HL-60/S4 (cell line): ENCODE measurements around the gene RIPOR3.

ENCODE experiments used
- in situ Hi-C: fragments of 300-500 bp; cut with MboI; formaldehyde crosslinking; loops from 2 replicates; pipeline ENCODE4 v1.14.3; 2022; ENCODE audit warnings: low sequenced_read_pairs

Gene RIPOR3

DNA sequence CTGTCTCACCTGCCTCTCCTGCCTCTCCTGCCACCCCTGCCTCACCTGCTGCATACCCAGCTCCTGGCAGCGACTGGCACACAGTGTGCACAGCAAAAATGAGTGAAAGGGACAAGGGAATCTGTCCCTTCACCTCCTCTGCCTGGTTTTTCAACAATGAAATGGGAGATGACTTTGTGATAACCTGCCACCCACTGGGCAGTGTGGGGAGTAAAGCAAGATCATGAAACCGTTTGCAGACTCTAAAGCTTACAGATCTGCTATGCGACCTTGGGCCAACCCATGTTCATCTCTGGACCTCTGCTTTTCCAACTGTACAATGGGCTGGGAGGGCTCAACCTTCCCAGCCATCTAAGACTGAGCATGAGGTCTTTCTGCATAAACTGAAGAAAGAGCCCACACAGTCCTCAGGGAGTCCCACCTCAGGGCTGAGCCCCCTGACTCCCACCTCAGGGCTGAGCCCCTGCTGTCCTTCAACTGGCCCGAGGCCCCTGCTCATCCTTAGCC is 81.1 kb downstream of the RIPOR3 start:
- in situ Hi-C loops, result no loop called here

DNA sequence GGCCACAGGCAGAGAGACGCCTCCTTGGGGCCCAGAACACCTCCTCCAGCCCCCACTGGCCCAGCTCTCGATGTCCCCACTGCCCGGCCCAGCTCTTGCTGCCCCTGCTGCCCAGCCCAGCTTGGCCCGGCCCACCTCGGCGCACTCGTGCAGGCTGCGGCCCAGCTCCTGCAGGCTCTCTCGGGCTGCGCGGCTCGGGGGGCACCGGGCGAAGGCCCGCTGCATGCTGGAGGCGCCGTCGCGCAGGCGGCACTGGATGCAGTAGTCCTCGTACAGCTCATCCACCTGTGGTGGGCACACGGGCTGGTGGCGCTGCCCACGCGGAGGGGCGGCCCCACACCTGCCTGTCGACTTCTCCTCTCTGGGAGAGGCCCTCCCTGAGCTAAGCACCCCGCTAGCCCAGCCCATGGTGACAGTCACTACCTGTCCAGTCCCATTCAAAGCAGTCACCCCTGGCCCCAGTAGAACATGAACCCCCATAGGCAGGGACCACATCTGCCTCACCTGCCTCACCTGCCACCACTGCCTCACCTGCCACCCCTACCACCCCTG is 81.8 kb downstream of the RIPOR3 start:
- in situ Hi-C loops, result no loop called here

DNA sequence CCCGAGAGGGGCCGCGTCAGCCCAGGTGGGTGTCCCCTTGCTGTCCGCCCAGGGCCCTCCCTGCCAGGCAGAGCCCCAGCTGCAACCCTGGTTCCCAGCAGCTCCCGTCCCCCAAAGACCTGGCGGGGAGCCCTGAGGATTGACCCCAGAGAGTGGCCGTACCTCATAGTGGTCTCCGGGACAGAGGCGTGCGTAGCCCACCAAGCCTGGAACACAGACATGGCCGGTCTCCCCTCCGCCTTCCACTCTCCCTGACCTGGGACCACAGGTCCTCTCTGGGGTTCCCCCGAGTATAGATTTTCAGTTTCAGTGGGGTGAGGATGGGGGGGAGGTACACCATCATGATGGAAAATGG is 82.6 kb downstream of the RIPOR3 start:
- in situ Hi-C loops, result no loop called here

DNA sequence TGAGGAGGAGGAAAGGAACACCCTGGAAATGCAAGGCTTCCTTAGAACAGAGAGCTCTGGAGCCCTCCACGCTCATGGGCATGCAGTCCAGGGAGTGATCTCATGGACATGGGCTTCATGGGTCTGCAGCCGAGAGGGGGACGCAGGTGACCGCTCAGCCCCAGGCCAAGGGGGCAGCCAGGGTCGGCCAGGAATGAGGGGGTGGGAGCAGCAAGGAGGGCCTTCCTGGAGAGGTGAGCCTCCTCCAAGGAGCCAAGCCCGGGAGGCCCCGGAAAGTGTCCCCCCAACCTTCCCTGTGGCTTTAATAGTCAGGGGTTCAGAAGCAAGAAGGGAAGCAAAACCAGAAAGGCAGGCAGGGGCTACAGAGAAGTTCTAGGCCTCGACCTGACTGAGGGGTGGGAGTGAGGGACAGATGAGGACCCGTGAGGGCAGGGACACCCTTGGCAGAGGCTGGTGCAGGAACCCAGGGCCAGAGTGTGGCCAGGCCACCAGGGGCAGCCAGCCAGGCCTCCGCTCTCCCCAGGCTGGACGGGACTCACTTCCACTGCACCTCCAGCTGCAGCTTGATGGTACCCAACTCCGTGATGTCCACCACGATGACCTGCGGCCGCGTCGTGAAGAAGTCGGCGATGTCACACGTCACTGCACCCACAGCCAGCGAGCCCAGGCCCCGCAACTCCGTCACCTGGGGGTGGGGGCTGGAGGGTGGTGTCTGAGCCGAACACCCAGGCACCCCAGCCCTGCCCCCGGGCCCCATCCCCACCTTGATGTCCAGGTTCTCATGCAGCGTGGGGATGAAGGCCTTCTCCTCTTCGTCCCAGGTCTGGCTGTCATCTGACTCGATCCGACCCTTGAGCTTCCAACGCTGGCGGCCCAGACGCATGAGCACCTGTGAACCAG is 83.2 kb downstream of the RIPOR3 start:
- in situ Hi-C loops, result no loop called here

DNA sequence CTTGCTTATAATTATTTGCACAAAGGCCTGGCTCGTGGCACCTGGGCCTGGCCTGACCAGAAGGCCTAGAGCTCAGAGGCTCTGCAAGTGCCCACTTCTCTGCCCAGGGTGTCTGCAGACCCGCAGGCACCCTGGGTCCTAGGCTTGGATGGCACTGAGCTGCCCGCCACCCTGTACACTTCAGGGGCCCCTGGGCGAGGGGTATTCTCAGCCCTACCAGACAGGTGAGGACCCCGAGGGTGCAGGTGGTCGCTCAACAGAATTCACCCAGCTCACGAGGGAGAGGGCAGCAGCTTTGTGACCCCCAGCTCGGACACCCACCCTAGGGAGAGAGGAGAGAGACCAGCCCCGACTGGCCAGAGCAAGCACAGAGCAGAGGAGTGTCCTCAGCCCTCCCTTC is 83.9 kb downstream of the RIPOR3 start:
- in situ Hi-C loops, result no loop called here

DNA sequence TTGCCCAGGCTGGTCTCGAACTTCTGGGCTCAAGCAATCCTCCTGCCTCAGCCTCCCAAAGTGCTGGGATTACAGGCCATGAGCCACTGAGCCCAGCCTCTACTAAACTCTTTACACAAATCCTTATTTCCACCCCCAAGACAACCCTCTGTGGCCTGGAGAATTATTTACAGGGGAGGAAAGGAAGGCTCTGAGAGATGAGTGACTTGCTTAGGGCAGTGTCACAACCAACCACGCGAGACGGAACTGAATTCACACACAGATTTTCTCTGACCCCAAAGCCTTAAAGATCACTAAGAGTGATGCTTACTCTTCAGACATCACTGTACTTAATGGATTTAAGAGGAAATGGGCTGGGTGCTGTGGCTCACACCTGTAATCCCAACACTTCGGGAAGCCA is 86.2 kb downstream of the RIPOR3 start:
- in situ Hi-C loops, result no loop called here

DNA sequence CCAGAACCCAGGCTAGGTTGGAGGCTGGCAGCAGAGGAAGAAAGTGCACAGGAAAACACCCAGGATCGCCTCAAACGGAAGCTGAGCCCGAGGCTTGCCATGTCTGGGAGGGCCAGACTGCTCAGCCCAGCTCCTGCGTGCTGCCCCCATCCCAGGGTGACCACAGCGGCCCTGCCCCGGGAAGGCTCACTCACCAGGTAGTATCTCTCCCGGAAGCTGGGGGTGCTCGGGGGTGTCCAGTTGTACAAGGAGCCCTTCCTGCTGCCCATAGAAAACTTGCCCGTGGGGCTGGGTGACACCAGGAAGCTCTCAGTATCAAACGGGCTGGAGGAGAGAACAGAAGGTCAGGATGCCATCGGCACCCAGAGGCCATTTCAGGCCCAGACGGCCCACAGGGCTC is 86.9 kb downstream of the RIPOR3 start:
- in situ Hi-C loops, result no loop called here

DNA sequence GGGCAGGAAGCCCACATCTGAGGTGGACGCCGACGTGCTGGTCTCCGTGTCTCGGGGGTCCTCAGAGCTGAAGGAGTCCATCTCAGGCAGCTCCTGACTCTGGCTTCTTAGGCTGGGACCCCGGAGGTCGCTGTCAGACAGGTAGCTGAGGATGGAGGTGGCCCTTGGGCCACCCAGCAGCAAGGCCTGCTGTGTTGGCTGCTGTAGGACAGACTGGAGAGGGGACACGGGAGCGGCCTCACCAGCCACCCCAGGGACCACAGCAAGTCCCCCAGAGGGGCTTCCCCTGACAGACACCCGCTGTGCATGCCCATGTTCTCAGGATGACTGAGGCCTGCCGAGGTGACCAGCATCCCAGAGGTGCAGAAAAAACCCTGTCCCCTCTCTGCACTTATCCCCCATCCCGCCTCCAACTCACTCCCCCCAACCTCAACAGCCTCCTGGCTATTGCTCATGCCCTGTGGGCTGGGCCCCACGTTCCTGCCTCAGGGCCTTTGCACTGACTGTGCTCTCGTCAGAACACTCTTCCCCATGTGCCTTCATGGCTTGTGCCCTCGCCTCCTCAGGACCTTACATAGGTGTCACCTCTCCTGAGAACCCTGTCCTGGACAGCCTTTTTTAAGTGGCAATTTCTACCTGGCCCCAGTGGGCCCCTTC is 88.8 kb downstream of the RIPOR3 start:
- in situ Hi-C loops, result no loop called here

DNA sequence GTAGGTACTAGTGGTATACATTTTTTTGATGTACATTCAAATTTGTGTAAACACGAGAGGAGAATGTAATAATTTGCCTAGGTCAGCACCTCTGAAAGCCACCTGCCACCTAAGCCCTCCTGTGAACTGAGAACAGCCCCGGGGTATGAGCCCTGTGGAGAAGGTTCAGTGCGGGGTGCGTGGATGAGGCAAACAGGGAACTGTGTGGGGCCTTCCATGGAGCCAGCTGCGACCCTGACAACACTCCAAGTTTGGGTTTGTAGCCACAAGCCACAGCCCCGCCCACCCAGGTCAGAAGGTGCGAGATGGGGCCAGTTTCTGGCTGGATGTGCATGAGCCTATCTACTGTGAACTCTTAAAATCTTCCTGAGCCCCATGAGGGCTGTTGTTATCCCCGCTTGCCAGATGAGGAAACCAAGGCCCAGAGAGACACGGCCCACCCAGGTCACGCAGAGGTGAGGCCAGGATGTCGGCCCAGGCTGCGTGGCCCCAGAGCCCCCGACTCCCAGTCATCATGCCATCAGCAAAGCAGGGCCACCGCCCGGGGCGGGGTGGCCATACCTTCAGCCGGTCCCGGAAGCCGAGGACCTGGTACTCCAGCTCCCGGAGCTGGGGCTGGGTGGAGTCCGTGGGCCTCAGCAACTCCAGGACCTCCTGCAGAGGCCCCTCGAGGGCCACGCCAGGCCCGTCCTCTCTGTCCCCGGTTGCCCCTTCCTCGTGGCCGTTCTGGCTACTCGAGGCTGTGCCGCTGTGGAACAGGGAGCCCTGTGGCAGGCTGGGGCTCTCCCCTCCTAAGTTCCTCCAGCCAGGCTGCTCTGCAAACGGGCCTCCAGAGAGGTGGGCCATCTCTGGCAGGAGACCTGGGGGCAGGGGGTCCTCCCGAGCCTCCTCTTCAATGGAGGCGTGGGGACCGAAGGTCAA is 89.6 kb downstream of the RIPOR3 start:
- in situ Hi-C loops, result no loop called here

DNA sequence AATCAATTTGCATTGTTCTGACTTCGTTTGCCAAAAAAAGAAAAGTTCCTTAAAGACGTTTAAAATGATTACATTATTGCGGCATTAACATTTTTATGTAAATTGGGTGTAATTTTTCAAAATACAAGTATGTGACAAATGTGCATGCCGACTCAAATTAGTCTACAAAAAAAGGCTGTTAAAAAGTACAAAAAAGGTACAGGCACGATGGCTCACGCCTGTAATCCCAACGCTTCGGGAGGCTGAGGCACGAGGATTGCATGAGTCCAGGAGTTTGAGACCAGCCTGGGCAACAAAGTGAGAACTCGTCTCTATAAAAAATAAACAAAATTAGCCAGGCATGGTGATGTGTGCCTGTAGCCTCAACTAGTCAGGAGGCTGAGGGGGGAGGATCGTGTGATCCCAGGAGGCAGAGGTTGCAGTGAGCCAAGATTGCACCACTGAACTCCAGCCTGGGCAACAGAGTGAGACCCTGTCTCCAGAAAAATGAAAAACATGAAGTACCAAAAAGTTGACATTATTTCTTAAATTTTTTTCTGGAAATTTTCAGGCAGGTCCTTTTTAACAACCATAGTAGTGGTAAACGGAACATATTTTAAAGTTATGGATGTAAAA is 91.0 kb downstream of the RIPOR3 start:
- in situ Hi-C loops, result no loop called here

DNA sequence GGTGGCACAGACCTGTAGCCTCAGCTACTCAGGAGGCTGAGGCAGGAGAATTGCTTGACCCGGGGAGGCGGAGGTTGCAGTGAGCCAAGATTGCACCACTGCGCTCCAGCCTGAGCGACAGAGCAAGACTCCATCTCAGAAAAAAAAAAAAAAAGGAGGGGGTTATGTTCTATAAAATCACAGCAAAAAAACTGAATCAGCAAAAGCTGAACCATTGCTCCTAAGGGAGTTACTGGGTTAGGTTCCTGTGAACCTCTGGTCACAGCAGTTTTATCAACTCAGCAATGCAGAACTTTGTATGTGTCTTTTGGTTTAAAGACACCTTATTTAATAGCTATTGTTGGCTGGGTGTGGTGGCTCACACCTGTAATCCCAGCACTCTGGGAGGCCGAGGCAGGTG is 92.6 kb downstream of the RIPOR3 start:
- in situ Hi-C loops, result loop anchor here (25.0 kb wide), 1 partner anchor 636 kb away; no protein-coding TSS in a partner anchor

DNA sequence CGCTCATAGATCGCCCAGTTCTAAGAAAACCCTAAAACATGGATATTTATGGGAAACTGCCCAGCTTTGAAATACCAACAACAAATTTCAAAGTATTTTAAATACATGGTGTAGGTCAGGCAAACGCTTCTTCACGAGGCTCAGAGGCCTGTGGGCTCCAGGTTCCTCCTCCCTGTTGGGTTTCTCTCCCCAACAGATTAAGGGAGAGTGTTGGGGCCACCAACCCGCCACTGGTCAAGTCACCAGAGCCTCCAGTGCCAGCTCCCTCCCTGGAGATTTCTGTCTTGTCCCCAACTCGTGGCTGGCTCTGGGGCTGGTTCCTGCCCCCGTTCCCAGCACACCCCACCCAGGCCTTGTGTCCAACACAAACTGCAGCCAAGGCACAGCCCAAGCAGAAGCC is 93.3 kb downstream of the RIPOR3 start:
- in situ Hi-C loops, result loop anchor here (25.0 kb wide), 1 partner anchor 636 kb away; no protein-coding TSS in a partner anchor

DNA sequence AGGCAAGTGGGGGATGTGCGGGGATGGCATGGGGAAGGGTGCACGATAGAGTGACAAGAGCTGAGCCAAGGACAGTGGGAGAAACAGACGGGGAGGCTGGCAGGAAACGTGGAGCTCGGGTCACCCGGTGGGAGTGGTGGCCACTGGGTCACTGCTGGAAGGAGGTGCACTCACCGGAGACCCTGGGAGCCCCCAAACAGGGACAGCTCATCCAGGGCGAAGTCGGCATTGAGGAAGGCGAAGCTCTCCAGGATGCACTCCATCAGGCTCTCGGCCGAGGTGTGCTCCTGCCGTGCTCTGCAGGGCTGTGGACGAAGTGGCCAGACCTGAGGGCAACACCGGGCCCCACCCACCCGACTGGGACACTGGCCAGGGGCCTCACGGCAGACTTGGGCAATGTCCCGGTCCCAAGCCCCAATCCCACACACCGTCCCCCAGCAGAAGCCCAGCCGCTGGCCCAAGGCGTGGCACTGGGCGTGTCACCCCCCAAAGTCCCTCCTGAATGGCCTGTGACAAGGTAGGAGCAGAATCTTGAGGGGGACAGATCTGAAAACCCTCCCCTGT is 93.9 kb downstream of the RIPOR3 start:
- in situ Hi-C loops, result loop anchor here (25.0 kb wide), 1 partner anchor 635 kb away; no protein-coding TSS in a partner anchor

DNA sequence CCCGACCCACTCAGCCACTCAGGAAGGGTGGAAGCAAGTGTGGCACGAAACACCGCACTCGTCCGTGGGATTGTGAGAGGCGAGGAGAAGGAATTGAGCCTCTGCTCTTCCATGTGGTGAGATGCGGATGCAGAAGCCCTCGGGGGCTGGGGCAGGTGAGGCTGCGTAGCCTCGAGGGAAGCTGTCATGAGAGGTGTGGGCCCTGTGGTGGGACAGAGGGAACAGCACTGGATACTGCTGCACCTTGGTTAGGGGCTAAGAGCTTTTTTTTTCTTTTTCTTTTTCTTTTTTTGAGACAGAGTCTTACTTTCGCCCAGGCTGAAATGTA is 94.7 kb downstream of the RIPOR3 start:
- in situ Hi-C loops, result loop anchor here (25.0 kb wide), 1 partner anchor 634 kb away; no protein-coding TSS in a partner anchor

DNA sequence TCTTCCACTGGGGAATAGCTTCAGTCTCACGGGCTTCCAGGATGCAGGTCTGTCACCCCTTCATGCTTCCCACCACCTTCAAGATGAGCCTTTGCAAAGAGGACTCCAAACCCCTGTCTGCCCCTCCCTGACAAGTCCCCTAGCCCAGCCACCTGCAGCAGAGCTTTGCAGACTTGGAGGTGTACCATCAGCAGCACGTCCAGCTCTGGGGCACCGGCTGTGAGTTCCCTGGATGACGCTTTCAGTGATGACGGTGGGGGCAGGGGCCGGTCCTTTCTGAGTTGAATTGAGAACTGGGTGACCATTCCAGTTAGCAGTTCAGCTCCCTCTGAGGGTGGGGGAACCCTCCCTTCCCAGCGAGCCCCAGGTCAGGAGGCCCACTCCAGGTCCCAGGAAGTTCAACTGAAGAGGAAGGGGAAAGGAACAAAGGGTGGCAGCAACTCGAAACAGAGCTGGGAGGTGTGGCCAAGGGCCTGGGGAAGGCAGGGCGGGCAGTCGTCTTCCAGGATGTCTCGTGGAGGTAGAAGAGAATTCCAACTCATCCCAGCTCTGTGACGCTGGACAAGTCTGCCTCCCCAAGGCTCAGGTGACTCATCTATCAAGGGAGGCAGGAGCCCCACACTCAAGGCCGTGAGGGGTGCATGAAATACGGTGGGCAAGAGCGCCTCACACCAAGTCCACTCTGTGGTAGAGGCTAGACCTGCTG is 95.2 kb downstream of the RIPOR3 start:
- in situ Hi-C loops, result loop anchor here (25.0 kb wide), 1 partner anchor 634 kb away; no protein-coding TSS in a partner anchor

DNA sequence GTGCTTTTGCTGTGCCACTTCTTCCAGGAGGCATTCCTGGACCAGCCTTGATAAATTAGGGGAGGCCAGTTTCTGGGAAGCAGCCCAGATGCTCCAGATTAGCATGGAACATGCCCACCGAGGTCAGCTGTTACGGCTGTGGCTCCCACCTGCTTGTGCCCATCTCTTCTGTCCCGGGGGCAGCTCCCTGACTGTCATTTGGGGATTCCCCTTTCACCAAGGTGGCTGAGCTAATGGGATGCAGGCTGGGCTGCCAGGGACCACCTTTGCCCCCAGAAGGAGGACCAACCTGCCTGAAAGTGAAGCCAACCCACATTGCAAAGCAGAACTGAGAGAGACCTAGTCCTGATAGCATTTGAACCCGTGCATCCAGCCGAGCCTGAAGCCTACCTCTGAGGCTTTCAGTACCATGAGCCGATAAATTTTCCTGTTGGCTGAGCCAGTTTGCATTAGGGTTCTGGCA is 95.9 kb downstream of the RIPOR3 start:
- in situ Hi-C loops, result loop anchor here (25.0 kb wide), 1 partner anchor 633 kb away; no protein-coding TSS in a partner anchor

DNA sequence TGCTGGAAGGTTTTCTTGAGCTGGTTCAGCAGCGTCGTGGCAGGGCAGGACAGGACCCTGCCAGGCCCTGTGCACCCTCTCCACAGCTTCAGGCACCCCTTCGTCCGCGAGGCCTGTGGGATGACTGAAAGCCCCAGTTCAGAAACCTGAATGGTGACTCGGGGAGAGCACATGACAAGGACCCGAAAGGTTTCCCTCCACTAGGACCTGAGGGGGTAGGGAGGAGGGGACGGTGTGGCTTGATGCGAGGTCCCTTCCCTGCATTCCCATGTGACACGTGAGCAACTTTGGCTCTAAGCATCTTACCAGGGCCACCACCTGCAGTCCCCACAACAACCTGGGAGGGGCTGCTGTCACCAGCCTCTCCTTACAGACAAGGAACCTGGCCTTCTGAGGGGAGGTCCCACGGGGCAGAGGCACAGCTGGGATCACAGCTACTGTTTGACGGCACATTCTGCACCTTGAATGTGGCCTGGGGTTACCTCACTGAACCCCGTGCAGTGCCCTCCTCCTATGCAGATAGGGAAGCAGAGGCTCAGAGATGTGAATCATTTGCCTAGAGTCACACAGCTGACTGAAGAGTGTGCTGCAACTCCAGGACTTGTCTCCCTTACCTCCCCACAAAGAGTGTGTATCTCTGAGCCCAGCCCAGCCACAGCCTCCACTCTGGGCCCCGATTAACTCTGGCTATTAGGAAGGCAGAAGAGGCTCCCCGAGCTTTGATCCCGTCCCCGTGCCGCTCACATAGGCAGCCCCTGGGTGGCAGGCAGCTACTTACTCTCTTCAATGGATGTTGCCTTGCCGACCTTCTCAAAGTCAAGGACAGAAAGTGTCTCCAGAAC is 96.5 kb downstream of the RIPOR3 start:
- in situ Hi-C loops, result loop anchor here (25.0 kb wide), 1 partner anchor 633 kb away; no protein-coding TSS in a partner anchor

DNA sequence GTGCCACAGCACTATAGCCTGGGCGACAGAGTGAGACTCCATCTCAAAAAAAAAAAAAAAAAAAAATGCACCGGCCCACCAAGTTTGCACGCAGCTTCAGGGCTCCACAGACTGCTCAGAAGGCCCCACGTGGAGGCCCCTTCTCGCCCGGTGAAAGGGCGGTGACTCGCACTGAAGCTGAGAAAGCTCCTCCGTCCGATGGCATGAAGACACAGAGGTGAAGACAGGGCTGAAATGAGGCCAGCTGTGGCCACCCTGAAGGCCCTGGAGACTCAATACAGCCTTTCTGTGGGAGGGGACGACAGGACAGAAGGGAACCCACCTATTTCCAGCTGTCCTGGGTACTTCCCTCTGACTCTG is 97.1 kb downstream of the RIPOR3 start:
- in situ Hi-C loops, result loop anchor here (25.0 kb wide), 1 partner anchor 632 kb away; no protein-coding TSS in a partner anchor
